Activated CD8-positive, alpha-beta memory T cell treated with anti-CD3 and anti-CD28 coated beads for 36 hours (primary cell): ENCODE measurements around the gene CHN1. TPM values are rescaled to one million over a fixed set of nuclear protein-coding genes. Genes with fewer than 3 reads are reported as not detected.

ENCODE experiments used
- CTCF ChIA-PET: fragments of 350-600 bp; sonication (Branson Sonifier 250); formaldehyde crosslinking; loops from one replicate; lab custom pipeline; 2021; ENCODE audit warnings: antibody characterized with exemption; lab: Charles Lee
- POLR2A ChIA-PET: fragments of 350-600 bp; sonication (Branson Sonifier 250); formaldehyde crosslinking; loops from one replicate; lab custom pipeline; 2021; ENCODE audit warnings: antibody characterized with exemption; lab: Charles Lee
- total RNA-seq, 2 experiments: library from RNA; stranded (reverse); gene quantifications; one replicate each; pipeline ENCODE4 v1.2.3, GENCODE V29; 2021

The CHN1 gene
- total RNA-seq, 2 experiments from 2014 or later = 16.6 to 17.3 TPM

GRCh38 chr2:174893018-174893417 lies 112.2 kb downstream of the CHN1 start:
- ChIA-PET CTCF (no interaction called here), POLR2A (no interaction called here)

- POLR2A ChIA-PET = no interaction called here
- CTCF ChIA-PET = no interaction called here
Observed at GRCh38 chr2:174892546-174892945, 112.6 kb downstream of the CHN1 start.

DNA sequence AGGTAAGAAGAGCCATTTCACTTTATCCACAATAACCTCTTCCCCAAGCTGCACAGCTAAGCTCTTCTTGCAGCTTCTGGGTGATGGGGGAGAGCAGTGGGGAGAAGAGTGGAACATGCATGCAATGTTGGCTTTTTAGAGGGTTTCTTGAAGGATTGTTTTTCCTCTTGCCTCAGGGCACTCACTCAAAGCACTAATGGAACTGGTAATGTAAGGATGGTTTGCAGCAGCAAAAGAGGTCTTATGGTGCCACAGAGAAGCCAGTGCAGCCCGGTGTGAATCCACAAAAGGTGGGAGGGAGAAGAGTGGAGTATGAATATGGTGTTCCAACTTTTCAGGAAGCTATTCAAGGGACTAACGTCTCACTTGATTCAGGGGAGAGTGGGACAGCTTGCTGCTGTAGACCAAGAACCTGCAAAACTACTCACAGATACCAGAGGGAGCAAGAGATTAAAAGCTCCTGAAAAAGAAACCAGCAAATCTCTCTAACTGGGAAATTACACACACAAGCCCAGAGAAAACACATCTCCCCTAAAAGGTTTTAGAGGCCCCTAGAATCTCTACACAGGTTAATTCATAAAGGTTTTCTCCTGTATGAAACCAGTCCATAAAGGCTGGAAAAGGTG lies 116.4 kb downstream of the CHN1 start:
- ChIA-PET CTCF (no interaction called here), POLR2A (no interaction called here)

GRCh38 chr2:174888146-174888545 lies 117.0 kb downstream of the CHN1 start:
- ChIA-PET CTCF (no interaction called here), POLR2A (no interaction called here)

DNA sequence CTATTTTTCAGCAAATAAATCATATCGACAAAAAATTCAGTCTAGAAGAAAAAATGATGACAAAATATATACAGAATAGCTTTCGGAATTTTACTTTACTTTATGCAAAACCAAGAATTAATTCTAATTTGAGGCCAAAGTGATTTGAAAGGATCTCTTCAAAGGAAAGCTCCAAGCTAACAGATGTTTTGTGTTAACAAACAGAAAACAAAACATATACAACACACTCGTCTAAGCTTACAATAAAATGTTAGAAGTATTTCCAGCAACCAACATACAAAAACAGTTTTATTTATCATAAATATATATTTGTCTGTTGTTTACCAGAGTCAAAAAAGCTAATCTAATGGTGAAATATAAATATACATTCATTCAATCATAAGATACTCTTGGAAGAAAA lies 122.8 kb downstream of the CHN1 start:
- CTCF ChIA-PET = no interaction called here
- POLR2A ChIA-PET = no interaction called here

DNA sequence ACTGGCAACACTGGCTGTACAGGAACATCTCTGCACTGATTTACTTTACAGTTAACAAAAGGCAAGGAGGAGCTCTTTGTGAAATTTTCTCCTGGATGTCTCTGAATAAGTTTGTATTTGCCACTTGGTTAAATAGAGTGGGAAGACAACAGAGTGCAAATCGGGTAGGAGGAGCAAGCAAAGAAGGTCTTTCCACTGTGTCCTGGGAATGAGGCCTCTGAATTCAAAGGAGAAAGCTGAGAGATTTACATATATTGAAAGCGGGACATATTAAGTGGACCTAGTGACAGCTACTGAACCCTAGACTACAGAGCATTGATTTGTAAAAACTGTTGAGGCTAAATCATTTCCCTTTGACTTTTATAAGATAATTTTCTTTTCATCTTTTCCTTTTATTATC lies 123.5 kb downstream of the CHN1 start:
- POLR2A ChIA-PET = no interaction called here
- CTCF ChIA-PET = no interaction called here

- POLR2A ChIA-PET = no interaction called here
- CTCF ChIA-PET = no interaction called here
Observed at GRCh38 chr2:174878537-174879147, 126.5 kb downstream of the CHN1 start.

- CTCF ChIA-PET = no interaction called here
- POLR2A ChIA-PET = no interaction called here
Observed at GRCh38 chr2:174877751-174878150, 127.4 kb downstream of the CHN1 start.

DNA sequence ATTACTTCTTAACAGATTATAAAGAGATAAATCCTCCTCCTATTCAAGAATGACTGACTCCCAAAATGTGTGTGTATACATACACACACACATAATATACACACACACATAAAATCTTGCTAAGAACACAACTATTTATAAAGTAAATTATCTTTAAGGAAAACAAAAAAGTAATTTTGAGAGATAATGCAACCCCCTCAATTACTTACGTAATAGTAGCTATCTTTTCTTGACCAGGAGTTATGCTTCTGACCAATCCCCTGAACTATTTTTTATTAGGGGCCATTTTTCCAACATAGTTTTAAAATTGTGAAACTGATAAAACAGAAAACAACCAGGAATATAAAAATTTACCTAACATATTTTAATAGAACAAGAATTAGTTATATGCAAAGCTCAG lies 127.9 kb downstream of the CHN1 start:
- CTCF ChIA-PET = no interaction called here

GRCh38 chr2:174874085-174874484 lies 131.1 kb downstream of the CHN1 start:
- POLR2A ChIA-PET = no interaction called here

More for the DNA sequence above, 127.9 kb downstream of the CHN1 start:
- POLR2A ChIA-PET = no interaction called here

DNA sequence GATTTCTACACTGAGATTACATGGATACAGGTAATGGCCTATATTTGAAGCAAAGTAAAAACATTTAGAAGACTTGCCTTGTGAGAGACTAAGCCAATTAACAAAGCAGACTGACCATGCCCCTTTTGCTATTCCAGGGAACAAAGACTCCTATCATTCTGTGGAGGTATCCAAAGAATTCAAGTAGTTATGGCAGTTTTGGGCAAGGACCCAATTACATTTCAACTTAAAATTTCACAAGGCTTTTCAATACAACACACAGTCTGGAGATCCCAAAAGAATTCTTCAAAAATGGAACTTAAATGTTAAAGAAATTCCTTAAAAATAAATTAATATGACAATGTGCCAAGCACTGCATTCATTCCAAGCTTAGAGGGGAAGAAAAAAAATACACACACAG lies 131.7 kb downstream of the CHN1 start:
- POLR2A ChIA-PET = no interaction called here
- CTCF ChIA-PET = no interaction called here

More at GRCh38 chr2:174874085-174874484, 131.1 kb downstream of the CHN1 start:
- CTCF ChIA-PET = no interaction called here

GRCh38 chr2:174870787-174871186 lies 134.4 kb downstream of the CHN1 start:
- CTCF ChIA-PET = no interaction called here
- POLR2A ChIA-PET = no interaction called here

DNA sequence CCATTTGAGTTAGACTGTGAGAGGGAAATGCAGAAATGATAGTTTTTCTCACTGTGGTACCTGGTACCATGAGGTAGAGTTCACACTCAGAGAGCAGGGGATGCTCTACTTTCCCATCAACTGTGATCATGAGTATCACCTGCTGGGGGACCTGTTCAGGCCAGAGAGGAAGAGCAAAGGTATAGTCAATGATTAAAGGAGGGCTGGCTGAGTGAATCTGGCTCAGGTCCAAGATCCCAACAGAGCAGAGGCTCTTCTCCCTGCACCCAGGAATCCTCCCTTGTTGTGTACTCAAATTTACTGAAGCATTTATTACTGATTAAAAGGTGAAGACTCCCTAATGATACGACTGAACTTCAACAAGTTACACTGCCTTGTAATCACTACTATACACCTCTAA lies 136.3 kb downstream of the CHN1 start:
- CTCF ChIA-PET = no interaction called here
- POLR2A ChIA-PET = no interaction called here

GRCh38 chr2:174866421-174866820 lies 138.8 kb downstream of the CHN1 start:
- CTCF ChIA-PET = no interaction called here

DNA sequence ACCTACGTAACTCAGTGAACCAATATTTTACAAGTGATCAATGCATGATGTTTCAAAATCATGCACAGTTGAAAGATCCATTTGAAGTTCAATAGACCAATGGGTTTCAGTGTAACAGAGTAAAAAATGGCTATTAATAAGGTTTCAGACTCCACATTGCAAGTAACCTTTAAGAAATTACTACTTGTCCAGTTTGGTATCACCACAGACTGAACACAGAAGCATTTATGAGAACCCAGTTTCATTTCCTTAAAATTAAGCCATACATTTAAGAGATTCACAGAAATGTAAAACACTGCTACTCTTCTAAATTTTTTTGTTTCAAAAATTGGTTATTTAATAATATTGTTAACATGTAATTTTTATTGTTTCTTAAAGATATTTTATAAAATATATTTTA lies 142.0 kb downstream of the CHN1 start:
- ChIA-PET POLR2A (no interaction called here), CTCF (no interaction called here)

More at GRCh38 chr2:174866421-174866820, 138.8 kb downstream of the CHN1 start:
- POLR2A ChIA-PET = no interaction called here

DNA sequence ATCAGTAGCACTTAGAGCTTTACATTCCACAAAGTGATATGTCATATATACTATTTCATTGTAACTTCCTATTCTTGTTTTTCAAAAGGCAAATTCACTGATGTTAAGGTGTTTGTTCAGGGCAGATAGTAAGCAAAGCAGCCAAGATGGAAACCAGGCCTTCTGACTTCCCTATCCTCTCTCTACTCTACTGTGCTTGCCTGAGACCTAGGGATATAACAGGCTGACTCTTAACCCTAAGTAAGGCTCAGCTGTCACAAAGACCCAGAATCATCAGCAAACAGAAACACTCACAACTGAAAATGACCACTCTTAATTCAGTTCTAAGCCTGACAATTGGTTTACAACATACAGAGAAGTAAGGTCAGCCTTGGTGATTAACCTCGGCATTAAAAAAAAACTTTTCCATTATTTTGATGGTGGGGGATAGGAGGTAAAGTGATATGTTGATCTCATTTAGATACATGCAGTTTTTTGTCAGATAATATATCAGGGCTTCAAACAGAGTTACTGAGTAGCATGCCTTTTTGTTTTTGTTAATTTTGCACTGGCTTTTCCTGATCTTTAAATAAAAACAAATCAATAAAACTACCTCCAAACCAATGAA lies 145.5 kb downstream of the CHN1 start:
- POLR2A ChIA-PET = no interaction called here

DNA sequence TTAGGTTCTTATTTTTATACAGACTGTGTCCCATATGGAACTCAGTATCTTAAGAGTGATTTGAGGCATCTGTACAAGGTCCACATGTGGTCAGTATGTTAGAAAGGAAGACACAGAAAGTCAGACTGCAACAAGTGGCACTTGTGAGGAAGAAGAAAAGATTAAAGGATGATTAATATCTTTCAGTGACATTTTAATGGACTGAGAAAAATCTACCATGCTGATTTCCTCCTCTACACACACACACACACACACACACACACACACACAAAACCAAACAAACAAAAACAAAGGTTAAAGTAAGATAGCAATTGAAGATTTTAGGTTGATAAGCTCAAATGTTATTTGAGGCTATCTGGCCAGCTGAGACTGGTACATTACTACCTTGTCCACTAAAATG lies 146.4 kb downstream of the CHN1 start:
- POLR2A ChIA-PET = no interaction called here
- CTCF ChIA-PET = no interaction called here

More for the DNA sequence above, 145.5 kb downstream of the CHN1 start:
- CTCF ChIA-PET = no interaction called here

DNA sequence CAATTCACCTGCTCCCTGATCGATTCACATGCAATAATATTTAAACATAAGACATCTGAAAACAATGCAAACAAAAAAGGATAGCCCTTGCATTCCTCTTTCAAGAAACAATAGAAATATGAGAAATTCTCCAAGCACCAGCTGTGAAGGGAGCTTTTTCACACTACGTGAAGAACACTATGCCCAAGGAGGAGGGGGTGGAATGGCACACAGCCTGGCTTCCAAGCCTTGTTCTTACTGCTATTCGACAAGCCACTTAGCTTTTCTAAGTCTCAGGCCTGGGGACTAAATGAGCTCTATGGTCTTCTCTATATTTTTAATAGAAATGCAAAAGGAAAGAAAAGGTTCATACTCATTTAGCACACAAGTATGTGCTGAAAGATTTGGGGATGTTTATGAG lies 148.7 kb downstream of the CHN1 start:
- CTCF ChIA-PET = no interaction called here
- POLR2A ChIA-PET = no interaction called here

DNA sequence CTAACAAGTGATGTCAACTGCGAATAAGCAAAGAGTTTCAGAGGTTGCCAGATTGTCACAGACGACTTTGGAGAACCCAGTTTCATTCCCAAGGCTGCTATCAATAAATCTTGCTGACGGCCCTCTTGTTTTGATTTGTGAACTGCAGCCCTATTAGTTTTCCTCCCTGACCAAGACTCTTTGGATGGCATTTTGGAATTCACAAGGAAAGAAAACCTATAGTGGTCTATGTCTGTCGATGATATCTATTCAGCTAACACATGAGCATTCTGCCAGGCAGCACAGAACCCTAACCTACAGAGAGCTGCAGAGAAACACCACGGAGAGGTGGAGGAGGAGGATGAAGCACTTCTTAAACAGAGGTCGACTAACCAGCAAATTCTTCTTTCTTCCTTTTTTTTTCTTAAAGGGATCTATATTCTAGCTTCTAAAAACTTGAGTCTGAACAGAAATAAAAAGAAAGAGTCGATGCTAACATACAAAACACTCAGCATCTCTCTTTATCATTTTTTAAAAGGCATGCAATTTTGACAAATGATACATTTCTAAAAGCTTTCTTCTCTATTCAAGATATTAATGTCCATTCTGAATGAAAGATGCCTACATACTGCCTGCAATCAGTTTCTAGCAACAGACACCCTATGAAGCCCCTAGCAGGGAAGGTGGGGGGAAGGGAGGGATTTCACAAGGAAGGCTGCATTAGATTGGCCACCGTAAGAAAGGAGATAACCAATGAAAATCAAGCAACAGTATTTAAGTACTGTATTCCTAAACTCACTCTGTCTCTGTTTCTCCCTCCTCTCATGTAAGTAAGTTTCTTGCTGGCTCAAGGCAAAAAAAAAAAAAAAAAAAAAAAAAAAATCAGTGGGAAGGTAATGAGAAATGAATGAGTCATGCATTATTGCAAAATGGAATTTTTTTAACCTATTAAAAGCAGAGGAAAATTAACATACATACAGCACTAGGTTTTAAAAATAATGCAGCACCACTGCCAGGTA lies 157.9 kb downstream of the CHN1 start:
- ChIA-PET CTCF (interaction anchor here (0.7 kb wide), 1 partner anchor 15 kb away, joined by 3 read pairs; no protein-coding TSS in a partner anchor), POLR2A (no interaction called here)

DNA sequence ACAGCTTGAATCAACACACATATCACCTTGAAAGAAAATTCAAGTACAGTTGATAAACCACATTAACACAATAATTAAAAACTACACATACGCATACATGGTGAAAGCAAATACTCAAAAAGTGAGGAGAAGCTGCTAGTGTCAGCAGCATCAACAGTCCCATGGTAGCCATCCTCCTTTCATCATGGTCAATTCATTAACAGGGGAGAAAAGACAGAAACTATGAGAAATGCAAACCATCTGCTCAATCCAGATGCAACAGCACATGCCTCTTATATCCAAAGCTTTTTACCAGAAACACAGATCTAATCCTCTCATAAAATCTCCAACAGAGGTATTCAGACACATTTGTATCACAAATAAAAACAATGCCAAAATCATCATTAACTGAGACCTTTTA lies 159.0 kb downstream of the CHN1 start:
- ChIA-PET CTCF (no interaction called here), POLR2A (no interaction called here)
